Peyer's patch (tissue), 4 donors: ENCODE data around the gene USP32. TPM values are rescaled to one million over a fixed set of nuclear protein-coding genes. Genes with fewer than 3 reads are reported as not detected.
A peak's percentile ranks its signal among the peaks of the same experiment; 100 is the strongest.
"Not testable (repeated sequence)": the region's sequence is repeated elsewhere in the genome, so short reads cannot be mapped to it uniquely, and the experiment has no call there.

Experiments
- DNase-seq, 3 donors: peaks; one replicate each; pipeline ENCODE4 v3.0.0-alpha.2; 2017 to 2019
- H3K27ac ChIP-seq, 4 donors: fragments of 200-600 bp; sonication (generic); one replicate each; pipeline ENCODE4 v1.5.1; 2016 to 2019
- H3K27me3 ChIP-seq, 2 donors: fragments of 200-600 bp; sonication (generic); one replicate each; pipeline ENCODE4 v1.5.1; 2019
- H3K36me3 ChIP-seq, 3 donors: fragments of 200-600 bp; sonication (generic); one replicate each; pipeline ENCODE4 v1.5.1; 2016 to 2019
- H3K4me1 ChIP-seq, 4 donors: fragments of 200-600 bp; sonication (generic); one replicate each; pipeline ENCODE4 v1.5.1; 2016 to 2019
- H3K4me3 ChIP-seq, 4 donors: fragments of 200-600 bp; sonication (generic); 1 replicate in 3 of 4; 2 replicates in 1 of 4; pipeline ENCODE4 v1.5.1; 2016 to 2019; ENCODE audit warnings: mild to moderate bottlenecking in 1 of 4
- H3K9me3 ChIP-seq, 4 donors: fragments of 200-600 bp; sonication (generic); one replicate each; pipeline ENCODE4 v1.5.1; 2016 to 2019; ENCODE audit warnings: mild to moderate bottlenecking in 1 of 4
- CTCF ChIP-seq, 6 experiments: fragments of 450-650 bp in 4 of 6; fragments of 200-600 bp in 2 of 6; sonication (generic) in 1 of 6; IDR thresholded peaks; one replicate each; pipeline ENCODE4 v1.5.1; 2017 to 2019; ENCODE audit warnings: antibody characterized with exemption in 6 of 6, mild to moderate bottlenecking in 3 of 6, moderate library complexity in 1 of 6
- POLR2A ChIP-seq, 2 donors: fragments of 450-650 bp; IDR thresholded peaks; one replicate each; pipeline ENCODE4 v1.5.1; 2017; ENCODE audit warnings: antibody characterized with exemption in 2 of 2, mild to moderate bottlenecking in 2 of 2, moderate library complexity in 2 of 2
- total RNA-seq, 4 donors: library from RNA; depleted of rRNA; stranded (reverse); fragments of >200 nt; gene quantifications; one replicate each; pipeline ENCODE4 v1.1.0, GENCODE V29; 2016

Gene USP32
- total RNA-seq, 4 donors from 2014 or later, result 31.5 to 52.8 (median 48.6) TPM

- Histone ChIP-seq H3K27ac (no peak overlapping the region), H3K27me3 (no peaks in the 10 kb centered on the region), H3K4me1 (no peaks in the 10 kb centered on the region), H3K36me3 (peaks cover 0 to 18% (median 0%) of the 10 kb centered on the region in 3 donors), H3K4me3 (no peak overlapping the region), H3K9me3 (no peaks in the 10 kb centered on the region)
- no peak for DNase-seq
- no peak for TF ChIP-seq POLR2A (IDR thresholded peaks at IDR 0.05)
- peak in 4 of 6 experiments; percentile 38 to 67 (median 60) for TF ChIP-seq CTCF (IDR thresholded peaks at IDR 0.05)
These were observed 160.7 kb downstream of the USP32 start for GRCh38 chr17:60231234-60231633.

GRCh38 chr17:60230358-60230757 is 161.6 kb downstream of the USP32 start:
- H3K4me3 ChIP-seq, result no peak overlapping the region
- no peak for DNase-seq
- no peaks in the 10 kb centered on the region for H3K9me3 ChIP-seq
- TF ChIP-seq CTCF (IDR thresholded peaks at IDR 0.05), result no peak
- no peak for TF ChIP-seq POLR2A (IDR thresholded peaks at IDR 0.05)
- peaks cover 0 to 15% (median 0%) of the 10 kb centered on the region in 3 donors for H3K36me3 ChIP-seq
- H3K27me3 ChIP-seq, result no peaks in the 10 kb centered on the region
- no peak overlapping the region for H3K27ac ChIP-seq
- no peaks in the 10 kb centered on the region for H3K4me1 ChIP-seq

GRCh38 chr17:60229188-60229802 is 162.6 kb downstream of the USP32 start:
- TF ChIP-seq CTCF (IDR thresholded peaks at IDR 0.05), result peak in 3 of 6 experiments; percentile 29 to 46 (median 41)
- no peak for TF ChIP-seq POLR2A (IDR thresholded peaks at IDR 0.05)
- Histone ChIP-seq H3K4me3 (no peak overlapping the region), H3K36me3 (peaks cover 0 to 17% (median 0%) of the 10 kb centered on the region in 3 donors), H3K27me3 (no peaks in the 10 kb centered on the region), H3K4me1 (no peaks in the 10 kb centered on the region), H3K9me3 (no peaks in the 10 kb centered on the region), H3K27ac (no peak overlapping the region)
- DNase-seq, result no peak

GRCh38 chr17:60227276-60227675 is 164.7 kb downstream of the USP32 start:
- not testable (repeated sequence) for H3K27me3 ChIP-seq, DNase-seq, H3K9me3 ChIP-seq, H3K4me3 ChIP-seq, H3K4me1 ChIP-seq, H3K27ac ChIP-seq
- peaks cover 0 to 35% (median 0%) of the 10 kb centered on the region in 3 donors for H3K36me3 ChIP-seq

GRCh38 chr17:60224064-60224463 is 167.9 kb downstream of the USP32 start:
- H3K4me1 ChIP-seq, result no peaks in the 10 kb centered on the region
- no peaks in the 10 kb centered on the region for H3K27me3 ChIP-seq
- H3K9me3 ChIP-seq, result no peaks in the 10 kb centered on the region
- TF ChIP-seq POLR2A (IDR thresholded peaks at IDR 0.05) (no peak), CTCF (IDR thresholded peaks at IDR 0.05) (no peak)
- peaks cover 0 to 48% (median 0%) of the 10 kb centered on the region in 3 donors for H3K36me3 ChIP-seq
- no peak for DNase-seq
- no peak overlapping the region for H3K27ac ChIP-seq
- no peak overlapping the region for H3K4me3 ChIP-seq

- Histone ChIP-seq H3K4me1 (no peaks in the 10 kb centered on the region), H3K27ac (no peak overlapping the region), H3K9me3 (no peaks in the 10 kb centered on the region), H3K4me3 (no peak overlapping the region), H3K27me3 (no peaks in the 10 kb centered on the region), H3K36me3 (peaks cover 0 to 53% (median 0%) of the 10 kb centered on the region in 3 donors)
- TF ChIP-seq CTCF (IDR thresholded peaks at IDR 0.05), result no peak
- no peak for TF ChIP-seq POLR2A (IDR thresholded peaks at IDR 0.05)
- no peak for DNase-seq
These were observed 168.5 kb downstream of the USP32 start for GRCh38 chr17:60223456-60223855.

- H3K9me3 ChIP-seq, H3K4me3 ChIP-seq, H3K4me1 ChIP-seq, H3K27ac ChIP-seq, DNase-seq, H3K27me3 ChIP-seq: not testable (repeated sequence)
- H3K36me3 ChIP-seq, result peaks cover 0 to 37% (median 0%) of the 10 kb centered on the region in 3 donors
These were observed 173.2 kb downstream of the USP32 start for GRCh38 chr17:60218774-60219173.

GRCh38 chr17:60215895-60216294 is 176.0 kb downstream of the USP32 start:
- not testable (repeated sequence) for H3K4me1 ChIP-seq, H3K4me3 ChIP-seq, H3K27ac ChIP-seq, H3K27me3 ChIP-seq, DNase-seq, H3K9me3 ChIP-seq
- peaks cover 0 to 10% (median 0%) of the 10 kb centered on the region in 3 donors for H3K36me3 ChIP-seq

- not testable (repeated sequence) for H3K36me3 ChIP-seq, H3K4me1 ChIP-seq, H3K4me3 ChIP-seq, H3K9me3 ChIP-seq, H3K27me3 ChIP-seq, H3K27ac ChIP-seq, DNase-seq
These were observed 180.7 kb downstream of the USP32 start for GRCh38 chr17:60211282-60211681.

GRCh38 chr17:60208302-60208701 is 183.6 kb downstream of the USP32 start:
- not testable (repeated sequence) for H3K4me3 ChIP-seq, H3K9me3 ChIP-seq, H3K4me1 ChIP-seq, H3K27me3 ChIP-seq, H3K27ac ChIP-seq, DNase-seq
- H3K36me3 ChIP-seq, result peaks cover 0 to 14% (median 0%) of the 10 kb centered on the region in 3 donors
